ENCODE measurements around the gene GLDN. TPM values are rescaled to one million over a fixed set of nuclear protein-coding genes. Genes with fewer than 3 reads are reported as not detected.

Gene GLDN
- total RNA-seq, 2 donors from 2014 or later, result 1.9 to 9.4 TPM

Small RNAs within 50 kb of the gene (microRNA-seq; reads per million reads assigned to microRNA genes)
- gene MIR7973-1 (ENCODE audit: borderline number of aligned reads in 2 of 2, borderline replicate concordance in 1 of 2) (0 reads per million in 2 donors), gene MIR7973-2 (ENCODE audit: borderline number of aligned reads in 2 of 2, borderline replicate concordance in 1 of 2) (0 reads per million in 2 donors)

Other genes with a start within 250 kb of the GLDN start
- 1 to 10 TPM; 1.2 to 7.7 TPM for gene TNFAIP8L3, start 246.7 kb upstream of the GLDN start, total RNA-seq
- gene CYP19A1, start 3.1 kb upstream of the GLDN start, total RNA-seq, result 1 to 10 TPM in 1 of 2 donors, not detected in 1; 2.4 TPM

All from right atrium auricular region (tissue), 2 donors.